PFSK-1 (cell line): Measurements from ENCODE around the gene FUOM.

Source experiments
- FOXP2 ChIP-seq: optimal IDR thresholded peaks from 2 replicates; pipeline ENCODE3; 2011; ENCODE audit warnings: borderline replicate concordance, control low read depth, inconsistent platforms; ENCODE audit not compliant: insufficient read depth; ENCODE audit errors: extremely low read length, extremely low read depth
- POLR2AphosphoS5 ChIP-seq: IDR thresholded peaks from 2 replicates; pipeline ENCODE4 v1.6.1; 2012; ENCODE audit warnings: low read depth, mild to moderate bottlenecking, control low read depth, low read length, moderate library complexity
- SIN3A ChIP-seq: IDR thresholded peaks from 2 replicates; pipeline ENCODE4 v1.6.1; 2012; ENCODE audit warnings: mild to moderate bottlenecking, low read length, moderate library complexity, borderline replicate concordance; ENCODE audit not compliant: insufficient read depth
- TAF1 ChIP-seq: IDR thresholded peaks from 2 replicates; pipeline ENCODE4 v1.6.1; 2012; ENCODE audit warnings: low read length, control low read depth, borderline replicate concordance; ENCODE audit not compliant: insufficient read depth
- TF ChIP-seq, protein P1 (sequence below), 2 experiments: IDR thresholded peaks; 2 replicates each; pipeline versions ENCODE4 v1.6.1 to v1.8.0; 2011 to 2012; ENCODE audit warnings: low read depth in 2 of 2, low read length in 2 of 2, control low read depth in 1 of 2, inconsistent platforms in 1 of 2, mild to moderate bottlenecking in 1 of 2, moderate library complexity in 1 of 2; ENCODE audit not compliant: insufficient read depth in 1 of 2

Gene FUOM

GRCh38 chr10:133309720-133310398 lies 48.0 kb downstream of the FUOM start:
- TF ChIP-seq, protein P1, sequence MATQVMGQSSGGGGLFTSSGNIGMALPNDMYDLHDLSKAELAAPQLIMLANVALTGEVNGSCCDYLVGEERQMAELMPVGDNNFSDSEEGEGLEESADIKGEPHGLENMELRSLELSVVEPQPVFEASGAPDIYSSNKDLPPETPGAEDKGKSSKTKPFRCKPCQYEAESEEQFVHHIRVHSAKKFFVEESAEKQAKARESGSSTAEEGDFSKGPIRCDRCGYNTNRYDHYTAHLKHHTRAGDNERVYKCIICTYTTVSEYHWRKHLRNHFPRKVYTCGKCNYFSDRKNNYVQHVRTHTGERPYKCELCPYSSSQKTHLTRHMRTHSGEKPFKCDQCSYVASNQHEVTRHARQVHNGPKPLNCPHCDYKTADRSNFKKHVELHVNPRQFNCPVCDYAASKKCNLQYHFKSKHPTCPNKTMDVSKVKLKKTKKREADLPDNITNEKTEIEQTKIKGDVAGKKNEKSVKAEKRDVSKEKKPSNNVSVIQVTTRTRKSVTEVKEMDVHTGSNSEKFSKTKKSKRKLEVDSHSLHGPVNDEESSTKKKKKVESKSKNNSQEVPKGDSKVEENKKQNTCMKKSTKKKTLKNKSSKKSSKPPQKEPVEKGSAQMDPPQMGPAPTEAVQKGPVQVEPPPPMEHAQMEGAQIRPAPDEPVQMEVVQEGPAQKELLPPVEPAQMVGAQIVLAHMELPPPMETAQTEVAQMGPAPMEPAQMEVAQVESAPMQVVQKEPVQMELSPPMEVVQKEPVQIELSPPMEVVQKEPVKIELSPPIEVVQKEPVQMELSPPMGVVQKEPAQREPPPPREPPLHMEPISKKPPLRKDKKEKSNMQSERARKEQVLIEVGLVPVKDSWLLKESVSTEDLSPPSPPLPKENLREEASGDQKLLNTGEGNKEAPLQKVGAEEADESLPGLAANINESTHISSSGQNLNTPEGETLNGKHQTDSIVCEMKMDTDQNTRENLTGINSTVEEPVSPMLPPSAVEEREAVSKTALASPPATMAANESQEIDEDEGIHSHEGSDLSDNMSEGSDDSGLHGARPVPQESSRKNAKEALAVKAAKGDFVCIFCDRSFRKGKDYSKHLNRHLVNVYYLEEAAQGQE (IDR thresholded peaks at IDR 0.05; ENCODE audit: insufficient read depth in 1 of 2, low read depth in 2 of 2, low read length in 2 of 2) = no peak
- no peak for TF ChIP-seq SIN3A
- TF ChIP-seq TAF1 = no peak
- TF ChIP-seq FOXP2 = no peak
- TF ChIP-seq POLR2AphosphoS5 = no peak

- TF ChIP-seq FOXP2 (peak; percentile 7), TAF1 (no peak), SIN3A (no peak), POLR2AphosphoS5 (no peak)
Observed at GRCh38 chr10:133309100-133309719, 48.6 kb downstream of the FUOM start.

DNA sequence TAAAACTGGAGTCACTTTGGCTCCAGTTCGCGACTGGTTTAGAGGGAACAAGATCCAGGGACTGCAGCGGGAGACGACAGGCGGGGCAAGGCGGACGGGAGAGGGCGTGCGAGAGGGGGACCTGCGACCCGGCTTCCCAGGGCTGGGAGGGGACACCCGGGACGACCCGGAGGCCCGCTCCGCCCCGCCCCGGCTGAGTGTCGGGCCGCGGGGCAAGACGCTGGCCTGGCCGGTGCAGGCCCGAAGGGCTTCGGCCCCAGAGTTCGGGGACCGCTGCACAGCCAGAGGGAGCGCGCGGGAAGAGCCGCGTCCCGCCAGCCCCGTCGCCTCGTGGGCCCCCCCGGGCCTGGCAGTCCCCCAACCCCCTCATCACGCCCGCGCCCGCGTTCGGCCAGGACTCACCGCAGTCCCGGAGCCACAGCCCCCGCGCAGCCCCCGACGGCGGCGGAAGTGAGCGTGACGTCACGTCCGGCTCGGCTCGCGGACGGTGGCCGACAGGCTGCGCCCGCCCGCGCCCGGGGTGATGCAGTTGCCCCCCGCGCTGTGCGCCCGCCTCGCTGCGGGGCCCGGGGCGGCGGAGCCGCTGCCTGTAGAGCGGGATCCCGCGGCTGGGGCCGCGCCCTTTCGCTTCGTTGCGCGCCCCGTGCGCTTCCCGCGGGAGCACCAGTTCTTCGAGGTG lies 49.3 kb downstream of the FUOM start, which contains the start of the genes TUBGCP2 and ZNF511:
TSS of gene TUBGCP2 (minus strand) at position 452 of the 679 bp plus-strand sequence. CDS start 5,931 bp downstream, outside the sequence.
TSS of gene ZNF511 (plus strand) at position 494 of the 679 bp plus-strand sequence. CDS start at position 524, 30 bp downstream.
- peak; percentile 47; the same call in 1 of the 2 replicates for TF ChIP-seq TAF1
- peak; percentile 58 for TF ChIP-seq POLR2AphosphoS5
- TF ChIP-seq SIN3A = 0 out of 2 replicates have a peak, but pooled peaks have one; percentile 21
- TF ChIP-seq, protein P1 (IDR thresholded peaks at IDR 0.05; ENCODE audit: insufficient read depth in 1 of 2, low read depth in 2 of 2, low read length in 2 of 2) = 0 out of 4 replicates have a peak, but pooled peaks of 1 of the 2 experiments have one; percentile 26
- peak; percentile 76 for TF ChIP-seq FOXP2

GRCh38 chr10:133307776-133308420 lies 49.9 kb downstream of the FUOM start:
- TF ChIP-seq, protein P1 (IDR thresholded peaks at IDR 0.05; ENCODE audit: insufficient read depth in 1 of 2, low read depth in 2 of 2, low read length in 2 of 2) = no peak
- TF ChIP-seq TAF1 = no peak
- no peak for TF ChIP-seq POLR2AphosphoS5
- TF ChIP-seq SIN3A = no peak
- TF ChIP-seq FOXP2 = no peak

- TF ChIP-seq SIN3A (no peak), TAF1 (no peak), FOXP2 (no peak), POLR2AphosphoS5 (no peak)
- TF ChIP-seq, protein P1 (IDR thresholded peaks at IDR 0.05; ENCODE audit: insufficient read depth in 1 of 2, low read depth in 2 of 2, low read length in 2 of 2) = no peak
Observed at GRCh38 chr10:133306941-133307379, 50.9 kb downstream of the FUOM start.
